ENCODE results near the gene EMSY. TPM values are rescaled to one million over a fixed set of nuclear protein-coding genes. Genes with fewer than 3 reads are reported as not detected.
A peak's percentile ranks its signal among the peaks of the same experiment; 100 is the strongest.

The EMSY gene
- total and polyA plus RNA-seq, 10 donors: 3.8 to 81.8 (median 32.1) TPM

DNA sequence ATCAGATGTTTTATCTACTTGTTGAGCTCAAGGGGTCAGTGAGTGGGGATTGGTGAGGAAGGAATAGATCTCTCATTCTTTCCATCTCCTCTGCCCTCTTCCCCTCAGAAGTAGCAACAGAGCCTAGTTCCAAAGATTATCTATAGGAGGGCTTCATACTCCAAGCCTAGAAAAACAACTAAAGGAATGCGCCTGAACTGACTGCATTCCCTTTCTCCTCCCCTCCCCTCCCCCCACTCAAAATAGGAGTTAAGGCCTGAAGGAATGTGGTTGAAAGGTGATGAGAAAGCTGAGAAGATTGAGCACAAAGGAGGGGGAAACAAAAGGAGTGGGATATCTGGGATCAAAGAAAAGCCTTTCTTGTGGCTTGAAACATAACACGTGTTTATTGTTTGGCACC is 10.5 kb downstream of the EMSY start:
- 76 to 92% (median 87%) methylated on average over 2 of the region's 2 CpGs for WGBS, 5 donors
- intact Hi-C loops (cut with DNase I; ENCODE audit: low total_unique reads): no loop called here
- Histone ChIP-seq H3K27ac (no peak overlapping the region), H3K4me3 (no peak overlapping the region), H3K36me3 (peaks cover 0 to 98% (median 28%) of the 10 kb centered on the region in 6 donors), H3K9me3 (no peaks in the 10 kb centered on the region), H3K4me1 (peaks cover 0 to 8% (median 0%) of the 10 kb centered on the region in 6 donors), H3K27me3 (replicated peaks in 1 of 7) (no peaks in the 10 kb centered on the region)
- DNase-seq: no peak
- TF ChIP-seq POLR2A (IDR thresholded peaks at IDR 0.05) (no peak), POLR2AphosphoS5 (IDR thresholded peaks at IDR 0.05) (no peak)
- TF ChIP-seq, protein P1, sequence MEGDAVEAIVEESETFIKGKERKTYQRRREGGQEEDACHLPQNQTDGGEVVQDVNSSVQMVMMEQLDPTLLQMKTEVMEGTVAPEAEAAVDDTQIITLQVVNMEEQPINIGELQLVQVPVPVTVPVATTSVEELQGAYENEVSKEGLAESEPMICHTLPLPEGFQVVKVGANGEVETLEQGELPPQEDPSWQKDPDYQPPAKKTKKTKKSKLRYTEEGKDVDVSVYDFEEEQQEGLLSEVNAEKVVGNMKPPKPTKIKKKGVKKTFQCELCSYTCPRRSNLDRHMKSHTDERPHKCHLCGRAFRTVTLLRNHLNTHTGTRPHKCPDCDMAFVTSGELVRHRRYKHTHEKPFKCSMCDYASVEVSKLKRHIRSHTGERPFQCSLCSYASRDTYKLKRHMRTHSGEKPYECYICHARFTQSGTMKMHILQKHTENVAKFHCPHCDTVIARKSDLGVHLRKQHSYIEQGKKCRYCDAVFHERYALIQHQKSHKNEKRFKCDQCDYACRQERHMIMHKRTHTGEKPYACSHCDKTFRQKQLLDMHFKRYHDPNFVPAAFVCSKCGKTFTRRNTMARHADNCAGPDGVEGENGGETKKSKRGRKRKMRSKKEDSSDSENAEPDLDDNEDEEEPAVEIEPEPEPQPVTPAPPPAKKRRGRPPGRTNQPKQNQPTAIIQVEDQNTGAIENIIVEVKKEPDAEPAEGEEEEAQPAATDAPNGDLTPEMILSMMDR (IDR thresholded peaks at IDR 0.05 in 8 of 11, conservative IDR thresholded peaks at IDR 0.05 in 3 of 11): no peak

DNA sequence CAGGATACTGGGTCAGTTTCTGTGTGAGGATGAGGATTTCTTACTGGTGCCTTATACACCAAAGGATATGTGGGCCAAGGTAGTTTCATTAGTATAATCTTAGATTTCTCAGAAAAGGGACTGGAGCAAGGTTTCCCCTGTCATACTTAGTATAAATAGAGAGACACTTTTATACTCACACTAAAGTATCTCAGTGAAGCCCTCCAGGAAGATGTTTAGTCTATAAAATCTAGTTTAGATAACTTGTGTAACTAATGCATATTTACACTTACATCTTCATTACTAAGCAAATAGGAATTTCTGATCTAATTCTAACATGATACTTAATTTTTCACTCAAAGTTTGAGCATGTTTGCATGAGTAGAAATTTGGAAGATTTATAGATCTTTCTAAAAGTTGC is 11.1 kb downstream of the EMSY start:
- H3K36me3 ChIP-seq: peaks cover 0 to 98% (median 27%) of the 10 kb centered on the region in 6 donors
- TF ChIP-seq, protein P1 (IDR thresholded peaks at IDR 0.05 in 8 of 11, conservative IDR thresholded peaks at IDR 0.05 in 3 of 11): no peak
- TF ChIP-seq POLR2A (IDR thresholded peaks at IDR 0.05) (no peak), POLR2AphosphoS5 (IDR thresholded peaks at IDR 0.05) (no peak)
- no peaks in the 10 kb centered on the region for H3K27me3 ChIP-seq (replicated peaks in 1 of 7)
- H3K27ac ChIP-seq: no peak overlapping the region
- H3K4me1 ChIP-seq: peaks cover 0 to 12% (median 0%) of the 10 kb centered on the region in 6 donors
- H3K9me3 ChIP-seq: no peaks in the 10 kb centered on the region
- H3K4me3 ChIP-seq: no peak overlapping the region
- DNase-seq: no peak
- intact Hi-C loops (cut with DNase I; ENCODE audit: low total_unique reads): no loop called here

DNA sequence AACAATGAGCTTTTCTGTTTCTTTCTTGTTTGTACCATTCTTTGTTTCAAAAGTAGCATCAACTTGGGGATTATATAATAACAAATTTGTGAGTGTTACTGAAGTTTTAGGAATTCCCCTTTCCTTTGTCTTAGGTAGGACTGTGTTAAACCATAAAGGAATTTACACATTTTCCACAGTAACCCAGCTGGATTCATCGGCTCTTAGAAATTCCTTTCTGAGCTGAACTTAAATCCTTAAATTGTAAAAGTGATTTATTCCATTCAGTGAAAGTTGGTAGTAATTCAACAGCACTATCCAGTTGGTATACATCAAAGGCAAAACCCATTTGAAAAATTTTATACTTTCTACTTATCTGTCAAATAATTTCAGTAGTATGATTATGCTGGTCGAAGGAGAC is 11.8 kb downstream of the EMSY start:
- peaks cover 0 to 12% (median 0%) of the 10 kb centered on the region in 6 donors for H3K4me1 ChIP-seq
- H3K9me3 ChIP-seq: no peaks in the 10 kb centered on the region
- peaks cover 0 to 100% (median 28%) of the 10 kb centered on the region in 6 donors for H3K36me3 ChIP-seq
- H3K4me3 ChIP-seq: no peak overlapping the region
- whole genome bisulfite sequencing, 5 donors: 86 to 92% (median 89%) methylated on average over 2 of the region's 2 CpGs
- DNase-seq: no peak
- no peak overlapping the region for H3K27ac ChIP-seq
- no peaks in the 10 kb centered on the region for H3K27me3 ChIP-seq (replicated peaks in 1 of 7)
- TF ChIP-seq POLR2A (IDR thresholded peaks at IDR 0.05) (no peak), POLR2AphosphoS5 (IDR thresholded peaks at IDR 0.05) (no peak)
- TF ChIP-seq, protein P1 (IDR thresholded peaks at IDR 0.05 in 8 of 11, conservative IDR thresholded peaks at IDR 0.05 in 3 of 11): no peak
- intact Hi-C loops (cut with DNase I; ENCODE audit: low total_unique reads): no loop called here

DNA sequence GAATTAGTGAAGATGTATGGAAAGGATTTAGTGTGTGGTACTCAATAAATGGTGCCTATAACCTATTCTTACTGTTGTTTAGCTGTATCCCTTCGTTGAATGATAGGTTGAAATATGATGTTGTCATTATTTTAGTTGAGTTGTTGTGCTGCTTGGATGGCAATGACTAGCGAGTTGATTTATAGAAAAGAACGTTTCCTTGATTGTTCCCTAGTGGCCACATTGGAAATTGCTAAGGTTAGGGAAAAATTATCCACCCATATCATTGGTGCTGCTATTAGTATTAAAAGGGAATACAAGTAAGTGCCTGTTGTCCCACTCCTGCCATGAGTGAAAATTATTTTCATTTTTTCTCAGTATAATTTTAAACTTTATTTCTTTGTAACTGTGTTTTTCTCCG is 14.5 kb downstream of the EMSY start:
- TF ChIP-seq POLR2AphosphoS5 (IDR thresholded peaks at IDR 0.05): no peak
- TF ChIP-seq POLR2A (IDR thresholded peaks at IDR 0.05): no peak
- TF ChIP-seq, protein P1 (IDR thresholded peaks at IDR 0.05 in 8 of 11, conservative IDR thresholded peaks at IDR 0.05 in 3 of 11): peak in 5 of 11 experiments; percentile 10 to 39 (median 28)

More for the DNA sequence above, 14.5 kb downstream of the EMSY start:
- 79 to 87% (median 82%) methylated on average over 4 of the region's 4 CpGs for WGBS, 5 donors
- Histone ChIP-seq H3K27me3 (replicated peaks in 1 of 7) (no peaks in the 10 kb centered on the region), H3K4me1 (peaks cover 0 to 5% (median 0%) of the 10 kb centered on the region in 6 donors), H3K4me3 (no peak overlapping the region), H3K27ac (no peak overlapping the region), H3K9me3 (no peaks in the 10 kb centered on the region), H3K36me3 (peaks cover 0 to 97% (median 27%) of the 10 kb centered on the region in 6 donors)
- intact Hi-C loops (cut with DNase I; ENCODE audit: low total_unique reads): no loop called here
- DNase-seq: no peak

Measured in spleen (tissue), 11 donors.